ENCODE results near the gene MACROH2A1.

DNA sequence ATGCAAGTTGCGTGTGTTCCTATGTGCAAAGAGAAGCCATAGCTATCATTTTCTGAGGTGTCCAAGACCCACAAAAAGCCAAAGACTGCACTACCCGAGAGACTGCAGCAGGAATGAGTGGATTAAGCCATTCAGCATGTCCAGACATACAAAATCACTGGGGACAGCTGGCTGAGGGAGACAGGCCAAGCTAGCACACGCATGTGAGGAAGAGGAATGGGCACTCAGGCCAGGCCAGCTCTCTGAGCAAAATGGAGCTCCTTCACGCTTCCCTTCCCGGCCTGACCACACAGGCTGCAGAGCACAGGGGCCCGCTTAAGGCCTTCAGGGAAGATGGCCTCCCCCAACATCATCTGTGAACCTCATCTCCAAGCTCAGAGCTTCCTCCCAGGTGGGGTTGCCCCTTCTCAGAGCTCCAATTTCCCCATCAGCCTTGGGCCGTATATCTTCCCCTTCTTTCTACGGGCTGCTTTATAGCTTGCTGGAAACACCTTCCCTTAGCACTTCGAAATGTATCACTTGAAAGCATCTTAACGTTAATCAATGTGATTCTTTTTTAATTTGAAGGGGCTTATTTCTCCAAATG is 39.7 kb upstream of the MACROH2A1 start:
- TF ChIP-seq SMC3 (IDR thresholded peaks at IDR 0.05) (no peak), POLR2A (IDR thresholded peaks at IDR 0.05; ENCODE audit: low read length) (no peak), RNF2 (IDR thresholded peaks at IDR 0.05; ENCODE audit: borderline replicate concordance, low read depth) (no peak), CHD2 (IDR thresholded peaks at IDR 0.05; ENCODE audit: low read length, partially characterized antibody) (no peak), ZNF302 (CRISPR knock-in tag; IDR thresholded peaks at IDR 0.05) (no peak)
- TF ChIP-seq, protein P1, sequence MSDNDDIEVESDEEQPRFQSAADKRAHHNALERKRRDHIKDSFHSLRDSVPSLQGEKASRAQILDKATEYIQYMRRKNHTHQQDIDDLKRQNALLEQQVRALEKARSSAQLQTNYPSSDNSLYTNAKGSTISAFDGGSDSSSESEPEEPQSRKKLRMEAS (IDR thresholded peaks at IDR 0.05): no peak
- TF ChIP-seq, protein P2, sequence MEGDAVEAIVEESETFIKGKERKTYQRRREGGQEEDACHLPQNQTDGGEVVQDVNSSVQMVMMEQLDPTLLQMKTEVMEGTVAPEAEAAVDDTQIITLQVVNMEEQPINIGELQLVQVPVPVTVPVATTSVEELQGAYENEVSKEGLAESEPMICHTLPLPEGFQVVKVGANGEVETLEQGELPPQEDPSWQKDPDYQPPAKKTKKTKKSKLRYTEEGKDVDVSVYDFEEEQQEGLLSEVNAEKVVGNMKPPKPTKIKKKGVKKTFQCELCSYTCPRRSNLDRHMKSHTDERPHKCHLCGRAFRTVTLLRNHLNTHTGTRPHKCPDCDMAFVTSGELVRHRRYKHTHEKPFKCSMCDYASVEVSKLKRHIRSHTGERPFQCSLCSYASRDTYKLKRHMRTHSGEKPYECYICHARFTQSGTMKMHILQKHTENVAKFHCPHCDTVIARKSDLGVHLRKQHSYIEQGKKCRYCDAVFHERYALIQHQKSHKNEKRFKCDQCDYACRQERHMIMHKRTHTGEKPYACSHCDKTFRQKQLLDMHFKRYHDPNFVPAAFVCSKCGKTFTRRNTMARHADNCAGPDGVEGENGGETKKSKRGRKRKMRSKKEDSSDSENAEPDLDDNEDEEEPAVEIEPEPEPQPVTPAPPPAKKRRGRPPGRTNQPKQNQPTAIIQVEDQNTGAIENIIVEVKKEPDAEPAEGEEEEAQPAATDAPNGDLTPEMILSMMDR (IDR thresholded peaks at IDR 0.05): no peak
- TF ChIP-seq, protein P3, sequence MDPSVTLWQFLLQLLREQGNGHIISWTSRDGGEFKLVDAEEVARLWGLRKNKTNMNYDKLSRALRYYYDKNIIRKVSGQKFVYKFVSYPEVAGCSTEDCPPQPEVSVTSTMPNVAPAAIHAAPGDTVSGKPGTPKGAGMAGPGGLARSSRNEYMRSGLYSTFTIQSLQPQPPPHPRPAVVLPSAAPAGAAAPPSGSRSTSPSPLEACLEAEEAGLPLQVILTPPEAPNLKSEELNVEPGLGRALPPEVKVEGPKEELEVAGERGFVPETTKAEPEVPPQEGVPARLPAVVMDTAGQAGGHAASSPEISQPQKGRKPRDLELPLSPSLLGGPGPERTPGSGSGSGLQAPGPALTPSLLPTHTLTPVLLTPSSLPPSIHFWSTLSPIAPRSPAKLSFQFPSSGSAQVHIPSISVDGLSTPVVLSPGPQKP (IDR thresholded peaks at IDR 0.05; ENCODE audit: low read depth, low read length): no peak
